ENCODE results near the gene RSPRY1.
"Not testable (repeated sequence)": the region's sequence is repeated elsewhere in the genome, so short reads cannot be mapped to it uniquely, and the experiment has no call there.

RSPRY1 gene

GRCh38 chr16:57273826-57274225 lies 87.7 kb downstream of the RSPRY1 start:
- H3K27me3 ChIP-seq (ENCODE audit: insufficient read depth, low read length) = no peaks in the 10 kb centered on the region
- no peaks in the 10 kb centered on the region for H3K79me2 ChIP-seq (ENCODE audit: control insufficient read depth, insufficient read depth, low read length, unreplicated experiment)
- H3K4me3 ChIP-seq (ENCODE audit: low read depth, low read length) = no peak overlapping the region
- no peak overlapping the region for H2AFZ ChIP-seq (ENCODE audit: low read length, unreplicated experiment)
- H3K36me3 ChIP-seq (ENCODE audit: insufficient read depth, low read length) = no peaks in the 10 kb centered on the region
- peaks cover 12% of the 10 kb centered on the region for H3K4me1 ChIP-seq (ENCODE audit: control insufficient read depth, insufficient read depth, low read length, unreplicated experiment)
- H3K27ac ChIP-seq (ENCODE audit: low read depth, low read length) = no peak overlapping the region

GRCh38 chr16:57275946-57276345 lies 89.8 kb downstream of the RSPRY1 start:
- H2AFZ ChIP-seq (ENCODE audit: low read length, unreplicated experiment); H3K36me3 ChIP-seq (ENCODE audit: insufficient read depth, low read length); H3K27me3 ChIP-seq (ENCODE audit: insufficient read depth, low read length); H3K4me3 ChIP-seq (ENCODE audit: low read depth, low read length); H3K27ac ChIP-seq (ENCODE audit: low read depth, low read length); H3K79me2 ChIP-seq (ENCODE audit: control insufficient read depth, insufficient read depth, low read length, unreplicated experiment): not testable (repeated sequence)
- peaks cover 12% of the 10 kb centered on the region for H3K4me1 ChIP-seq (ENCODE audit: control insufficient read depth, insufficient read depth, low read length, unreplicated experiment)

- Histone ChIP-seq H3K79me2 (ENCODE audit: control insufficient read depth, insufficient read depth, low read length, unreplicated experiment) (no peaks in the 10 kb centered on the region), H3K4me3 (ENCODE audit: low read depth, low read length) (no peak overlapping the region), H2AFZ (ENCODE audit: low read length, unreplicated experiment) (no peak overlapping the region), H3K4me1 (ENCODE audit: control insufficient read depth, insufficient read depth, low read length, unreplicated experiment) (peaks cover 12% of the 10 kb centered on the region), H3K27me3 (ENCODE audit: insufficient read depth, low read length) (peaks cover 6% of the 10 kb centered on the region), H3K27ac (ENCODE audit: low read depth, low read length) (no peak overlapping the region), H3K36me3 (ENCODE audit: insufficient read depth, low read length) (no peaks in the 10 kb centered on the region)
These were observed 90.5 kb downstream of the RSPRY1 start for GRCh38 chr16:57276596-57276995.

GRCh38 chr16:57277586-57277985 lies 91.5 kb downstream of the RSPRY1 start:
- Histone ChIP-seq H2AFZ (ENCODE audit: low read length, unreplicated experiment) (no peak overlapping the region), H3K4me1 (ENCODE audit: control insufficient read depth, insufficient read depth, low read length, unreplicated experiment) (peaks cover 12% of the 10 kb centered on the region), H3K4me3 (ENCODE audit: low read depth, low read length) (no peak overlapping the region), H3K27ac (ENCODE audit: low read depth, low read length) (no peak overlapping the region), H3K79me2 (ENCODE audit: control insufficient read depth, insufficient read depth, low read length, unreplicated experiment) (no peaks in the 10 kb centered on the region), H3K36me3 (ENCODE audit: insufficient read depth, low read length) (no peaks in the 10 kb centered on the region), H3K27me3 (ENCODE audit: insufficient read depth, low read length) (peaks cover 9% of the 10 kb centered on the region)

GRCh38 chr16:57278494-57278893 lies 92.4 kb downstream of the RSPRY1 start:
- H3K4me3 ChIP-seq (ENCODE audit: low read depth, low read length) = no peak overlapping the region
- no peaks in the 10 kb centered on the region for H3K79me2 ChIP-seq (ENCODE audit: control insufficient read depth, insufficient read depth, low read length, unreplicated experiment)
- no peaks in the 10 kb centered on the region for H3K36me3 ChIP-seq (ENCODE audit: insufficient read depth, low read length)
- no peak overlapping the region for H2AFZ ChIP-seq (ENCODE audit: low read length, unreplicated experiment)
- H3K27me3 ChIP-seq (ENCODE audit: insufficient read depth, low read length) = peaks cover 18% of the 10 kb centered on the region
- peaks cover 12% of the 10 kb centered on the region for H3K4me1 ChIP-seq (ENCODE audit: control insufficient read depth, insufficient read depth, low read length, unreplicated experiment)
- no peak overlapping the region for H3K27ac ChIP-seq (ENCODE audit: low read depth, low read length)

- Histone ChIP-seq H3K79me2 (ENCODE audit: control insufficient read depth, insufficient read depth, low read length, unreplicated experiment) (no peaks in the 10 kb centered on the region), H3K27ac (ENCODE audit: low read depth, low read length) (no peak overlapping the region), H2AFZ (ENCODE audit: low read length, unreplicated experiment) (no peak overlapping the region), H3K36me3 (ENCODE audit: insufficient read depth, low read length) (no peaks in the 10 kb centered on the region), H3K4me3 (ENCODE audit: low read depth, low read length) (no peak overlapping the region), H3K27me3 (ENCODE audit: insufficient read depth, low read length) (peaks cover 33% of the 10 kb centered on the region), H3K4me1 (ENCODE audit: control insufficient read depth, insufficient read depth, low read length, unreplicated experiment) (peaks cover 12% of the 10 kb centered on the region)
These were observed 93.9 kb downstream of the RSPRY1 start for GRCh38 chr16:57279780-57280638.

- no peak overlapping the region for H2AFZ ChIP-seq (ENCODE audit: low read length, unreplicated experiment)
- peaks cover 8% of the 10 kb centered on the region for H3K4me1 ChIP-seq (ENCODE audit: control insufficient read depth, insufficient read depth, low read length, unreplicated experiment)
- H3K79me2 ChIP-seq (ENCODE audit: control insufficient read depth, insufficient read depth, low read length, unreplicated experiment) = no peaks in the 10 kb centered on the region
- no peaks in the 10 kb centered on the region for H3K36me3 ChIP-seq (ENCODE audit: insufficient read depth, low read length)
- no peak overlapping the region for H3K27ac ChIP-seq (ENCODE audit: low read depth, low read length)
- H3K27me3 ChIP-seq (ENCODE audit: insufficient read depth, low read length) = peaks cover 40% of the 10 kb centered on the region
- no peak overlapping the region for H3K4me3 ChIP-seq (ENCODE audit: low read depth, low read length)
These were observed 95.7 kb downstream of the RSPRY1 start for GRCh38 chr16:57281791-57282190.

- H3K4me1 ChIP-seq (ENCODE audit: control insufficient read depth, insufficient read depth, low read length, unreplicated experiment) = peaks cover 2% of the 10 kb centered on the region
- H3K36me3 ChIP-seq (ENCODE audit: insufficient read depth, low read length) = no peaks in the 10 kb centered on the region
- H3K4me3 ChIP-seq (ENCODE audit: low read depth, low read length) = no peak overlapping the region
- H3K27ac ChIP-seq (ENCODE audit: low read depth, low read length) = no peak overlapping the region
- H2AFZ ChIP-seq (ENCODE audit: low read length, unreplicated experiment) = no peak overlapping the region
- no peaks in the 10 kb centered on the region for H3K79me2 ChIP-seq (ENCODE audit: control insufficient read depth, insufficient read depth, low read length, unreplicated experiment)
- H3K27me3 ChIP-seq (ENCODE audit: insufficient read depth, low read length) = peaks cover 40% of the 10 kb centered on the region
These were observed 96.5 kb downstream of the RSPRY1 start for GRCh38 chr16:57282510-57283213.

- Histone ChIP-seq H3K27ac (ENCODE audit: low read depth, low read length) (no peak overlapping the region), H2AFZ (ENCODE audit: low read length, unreplicated experiment) (no peak overlapping the region), H3K4me1 (ENCODE audit: control insufficient read depth, insufficient read depth, low read length, unreplicated experiment) (no peaks in the 10 kb centered on the region), H3K79me2 (ENCODE audit: control insufficient read depth, insufficient read depth, low read length, unreplicated experiment) (no peaks in the 10 kb centered on the region), H3K4me3 (ENCODE audit: low read depth, low read length) (no peak overlapping the region), H3K27me3 (ENCODE audit: insufficient read depth, low read length) (peaks cover 40% of the 10 kb centered on the region), H3K36me3 (ENCODE audit: insufficient read depth, low read length) (no peaks in the 10 kb centered on the region)
These were observed 97.3 kb downstream of the RSPRY1 start for GRCh38 chr16:57283214-57283958.

- H3K27ac ChIP-seq (ENCODE audit: low read depth, low read length) = no peak overlapping the region
These were observed 97.8 kb downstream of the RSPRY1 start for GRCh38 chr16:57283959-57284208.

More at GRCh38 chr16:57283959-57284208, 97.8 kb downstream of the RSPRY1 start:
- Histone ChIP-seq H3K4me3 (ENCODE audit: low read depth, low read length) (peak overlapping the region; percentile 69; the same call in 1 of the 2 replicates), H3K4me1 (ENCODE audit: control insufficient read depth, insufficient read depth, low read length, unreplicated experiment) (no peaks in the 10 kb centered on the region), H3K79me2 (ENCODE audit: control insufficient read depth, insufficient read depth, low read length, unreplicated experiment) (no peaks in the 10 kb centered on the region), H2AFZ (ENCODE audit: low read length, unreplicated experiment) (no peak overlapping the region), H3K27me3 (ENCODE audit: insufficient read depth, low read length) (peaks cover 40% of the 10 kb centered on the region), H3K36me3 (ENCODE audit: insufficient read depth, low read length) (no peaks in the 10 kb centered on the region)
